ENCODE data around the gene FGF21.
A peak's percentile ranks its signal among the peaks of the same experiment; 100 is the strongest.
"Not testable (repeated sequence)": the region's sequence is repeated elsewhere in the genome, so short reads cannot be mapped to it uniquely, and the experiment has no call there.

Gene FGF21

DNA sequence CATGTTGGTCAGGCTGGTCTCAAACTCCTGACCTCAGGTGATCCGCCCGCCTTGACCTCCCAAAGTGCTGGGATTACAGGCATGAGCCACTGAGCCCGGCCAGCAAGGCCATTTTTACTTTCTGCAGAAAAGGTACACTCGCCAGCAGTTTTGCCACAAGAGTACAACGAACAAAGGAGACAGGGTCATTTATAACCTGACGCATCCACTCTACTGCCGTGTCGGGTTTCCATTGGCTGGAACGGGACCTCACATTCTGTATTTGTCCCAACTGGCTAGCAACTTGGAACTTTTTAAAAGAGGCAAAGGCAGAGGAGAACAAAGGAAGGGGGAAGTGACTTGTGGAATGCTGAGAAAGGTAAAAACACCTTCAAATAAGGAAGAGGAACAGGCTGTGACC is 32.0 kb downstream of the FGF21 start:
- DNase-seq (ENCODE audit: low read depth in 2 of 2) = not testable (repeated sequence)

DNA sequence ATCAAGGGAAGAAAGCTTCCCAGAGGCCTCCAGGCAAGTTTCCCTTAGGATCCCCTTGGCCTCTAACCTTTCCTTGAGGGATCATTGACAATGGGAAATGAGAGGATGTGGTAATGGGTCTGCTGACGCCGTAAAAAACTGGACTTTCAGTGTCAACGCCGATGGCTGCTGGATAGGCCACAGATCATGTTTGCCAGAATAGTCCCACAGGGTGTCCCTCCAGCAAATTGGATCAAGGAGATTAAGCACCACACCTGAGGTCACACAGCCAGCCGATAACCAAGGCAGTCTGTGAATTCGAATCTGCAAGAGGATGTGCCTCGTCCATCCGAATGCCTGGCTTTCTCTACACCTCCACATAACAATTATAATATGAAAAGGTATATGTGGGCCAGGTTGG is 37.9 kb downstream of the FGF21 start:
- no peak for DNase-seq (ENCODE audit: low read depth in 2 of 2)

DNA sequence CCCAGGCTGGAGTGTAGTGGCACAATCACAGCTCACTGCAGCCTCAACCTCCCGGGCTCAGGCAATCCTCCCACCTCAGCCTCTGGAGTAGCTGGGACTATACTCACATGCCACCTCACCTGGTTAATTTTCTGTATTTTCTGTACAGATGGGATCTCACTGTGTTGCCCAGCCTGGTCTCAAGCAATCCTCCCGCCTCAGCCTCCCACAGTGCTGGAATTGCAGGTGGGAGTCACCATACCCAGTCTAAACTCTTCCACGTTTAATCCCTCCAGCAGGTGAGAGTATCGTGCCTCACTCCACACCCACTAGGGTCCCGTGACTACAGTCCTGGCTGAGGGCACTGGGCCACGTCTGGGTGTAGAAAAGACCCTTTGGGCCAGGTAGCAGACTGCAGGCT is 39.0 kb downstream of the FGF21 start:
- no peak for DNase-seq (ENCODE audit: low read depth in 2 of 2)

DNA sequence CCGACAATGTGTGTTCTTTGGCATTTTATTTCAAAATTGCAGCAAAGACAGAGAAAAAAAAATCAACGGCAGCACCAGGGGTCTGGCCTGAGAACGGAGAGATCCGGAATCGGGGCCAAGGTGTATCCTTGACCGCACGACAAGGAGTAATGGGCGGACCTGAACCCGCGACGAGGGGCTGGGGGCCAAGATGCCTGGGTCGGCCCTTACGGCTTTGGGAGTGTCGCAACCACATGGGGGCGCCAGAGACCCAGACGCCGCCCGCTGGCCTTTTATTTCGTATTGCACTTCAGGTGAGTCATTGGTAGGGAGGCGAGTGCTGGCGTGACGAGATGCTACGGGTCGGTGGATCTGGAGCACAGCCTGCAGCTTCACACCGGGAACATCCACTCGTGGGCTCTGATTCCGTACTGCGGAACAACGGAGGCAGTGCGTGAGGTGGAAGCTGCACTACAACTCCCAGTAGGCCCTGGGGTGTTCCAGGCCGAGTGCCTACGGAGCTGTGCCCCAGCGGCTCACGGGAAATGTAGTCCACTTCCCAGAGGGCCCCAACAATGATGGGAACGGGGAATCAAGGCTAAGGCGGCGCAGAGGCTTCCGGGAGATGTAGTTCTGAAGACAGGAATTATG is 39.8 kb downstream of the FGF21 start:
- peak; percentile 75 to 77 for DNase-seq (ENCODE audit: low read depth in 2 of 2)

DNA sequence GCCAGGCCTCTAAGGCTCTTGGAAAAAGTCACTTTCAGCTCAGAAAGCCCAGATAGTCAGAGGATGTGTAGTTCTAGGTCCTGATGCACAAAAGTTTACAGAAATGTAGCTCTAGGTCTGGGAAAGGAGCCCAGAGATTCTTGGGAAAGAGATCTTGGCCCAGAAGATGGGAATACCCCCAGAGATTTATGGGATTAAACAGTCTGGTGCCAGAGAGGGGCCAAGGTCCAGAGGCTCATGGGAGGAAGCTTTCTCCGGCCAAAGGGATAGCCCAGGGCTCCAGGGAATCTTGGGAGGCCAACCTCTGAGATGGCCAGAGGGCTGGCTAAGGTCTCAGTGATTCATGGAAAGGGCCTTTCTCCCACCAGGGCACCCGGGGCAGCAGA is 40.4 kb downstream of the FGF21 start:
- no peak for DNase-seq (ENCODE audit: low read depth in 2 of 2)

DNA sequence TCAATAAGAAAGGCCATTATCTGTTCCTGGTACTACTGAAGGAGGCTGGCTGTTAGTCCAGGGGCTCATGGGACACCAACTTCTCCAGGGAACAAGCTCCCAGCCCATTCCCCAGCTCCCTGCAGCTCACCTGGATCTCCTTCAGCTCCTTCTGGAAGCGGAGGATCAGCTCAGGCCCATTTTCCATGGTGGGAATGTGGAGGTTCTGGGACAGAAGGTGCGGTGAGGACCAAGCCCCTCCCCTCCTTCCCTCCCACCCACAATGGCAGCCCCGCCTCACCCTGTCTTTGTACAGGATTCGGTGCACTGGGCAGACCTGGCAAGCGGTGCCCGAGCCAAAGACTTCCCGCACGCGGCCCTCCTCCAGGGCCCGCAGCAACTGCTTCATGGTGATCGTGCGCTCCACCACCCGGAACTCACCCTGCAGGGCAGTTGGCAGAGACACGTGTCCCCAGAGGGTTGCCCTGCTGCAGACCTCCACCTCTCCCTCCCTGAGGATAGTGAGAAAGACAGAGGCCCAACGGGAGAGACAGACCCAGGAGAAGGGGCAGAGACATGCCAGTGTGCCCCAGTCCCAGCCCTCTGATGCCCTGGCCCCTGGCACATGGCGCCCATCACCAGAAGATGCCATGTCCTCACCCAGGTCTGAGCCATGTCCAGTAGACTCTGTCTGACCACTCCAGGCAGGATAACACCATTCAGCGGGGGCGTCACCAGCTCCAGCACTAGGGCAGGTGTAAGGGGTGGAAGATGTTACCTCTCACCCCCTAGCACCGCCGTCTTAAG is 41.2 kb downstream of the FGF21 start:
- no peak for DNase-seq (ENCODE audit: low read depth in 2 of 2)

DNA sequence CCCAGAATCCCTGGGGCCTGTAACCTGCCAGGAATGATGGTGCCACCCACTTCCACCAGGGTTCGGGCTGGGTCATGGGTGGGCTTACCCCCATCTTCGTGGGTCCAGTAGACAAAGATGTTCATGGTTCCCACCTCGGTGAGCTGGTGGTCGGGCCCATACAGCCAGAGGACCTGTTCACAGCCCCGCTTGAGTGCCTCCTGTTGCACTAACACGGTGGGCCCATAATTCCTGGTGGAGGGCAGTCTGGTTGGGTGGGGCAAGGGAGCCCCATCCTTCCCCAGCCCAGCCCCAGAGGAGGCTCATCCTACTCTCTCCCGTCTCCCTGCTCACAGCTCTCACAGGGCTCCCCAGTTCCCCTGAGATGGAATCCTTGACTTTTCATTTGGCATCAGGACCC is 41.8 kb downstream of the FGF21 start:
- DNase-seq (ENCODE audit: low read depth in 2 of 2) = no peak

DNA sequence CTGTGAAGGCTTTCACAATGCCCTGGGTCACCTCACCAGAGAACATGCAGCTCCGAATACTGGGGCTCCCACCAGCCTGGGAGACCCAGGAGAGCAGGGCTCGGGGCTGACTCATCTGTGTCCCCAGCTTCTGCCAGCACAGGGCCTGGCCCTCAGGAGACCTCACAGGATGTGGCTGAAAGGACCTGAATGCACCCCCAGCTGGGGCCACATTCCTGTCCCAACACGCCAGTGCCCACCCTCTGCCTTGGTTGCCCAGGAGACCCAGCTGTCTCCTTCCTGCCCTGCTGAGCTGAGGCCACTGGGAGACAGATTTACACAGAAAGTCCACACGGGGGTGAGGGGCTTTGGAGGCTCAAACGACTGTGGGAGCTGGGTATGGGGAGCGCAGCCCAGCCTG is 43.6 kb downstream of the FGF21 start:
- no peak for DNase-seq (ENCODE audit: low read depth in 2 of 2)

DNA sequence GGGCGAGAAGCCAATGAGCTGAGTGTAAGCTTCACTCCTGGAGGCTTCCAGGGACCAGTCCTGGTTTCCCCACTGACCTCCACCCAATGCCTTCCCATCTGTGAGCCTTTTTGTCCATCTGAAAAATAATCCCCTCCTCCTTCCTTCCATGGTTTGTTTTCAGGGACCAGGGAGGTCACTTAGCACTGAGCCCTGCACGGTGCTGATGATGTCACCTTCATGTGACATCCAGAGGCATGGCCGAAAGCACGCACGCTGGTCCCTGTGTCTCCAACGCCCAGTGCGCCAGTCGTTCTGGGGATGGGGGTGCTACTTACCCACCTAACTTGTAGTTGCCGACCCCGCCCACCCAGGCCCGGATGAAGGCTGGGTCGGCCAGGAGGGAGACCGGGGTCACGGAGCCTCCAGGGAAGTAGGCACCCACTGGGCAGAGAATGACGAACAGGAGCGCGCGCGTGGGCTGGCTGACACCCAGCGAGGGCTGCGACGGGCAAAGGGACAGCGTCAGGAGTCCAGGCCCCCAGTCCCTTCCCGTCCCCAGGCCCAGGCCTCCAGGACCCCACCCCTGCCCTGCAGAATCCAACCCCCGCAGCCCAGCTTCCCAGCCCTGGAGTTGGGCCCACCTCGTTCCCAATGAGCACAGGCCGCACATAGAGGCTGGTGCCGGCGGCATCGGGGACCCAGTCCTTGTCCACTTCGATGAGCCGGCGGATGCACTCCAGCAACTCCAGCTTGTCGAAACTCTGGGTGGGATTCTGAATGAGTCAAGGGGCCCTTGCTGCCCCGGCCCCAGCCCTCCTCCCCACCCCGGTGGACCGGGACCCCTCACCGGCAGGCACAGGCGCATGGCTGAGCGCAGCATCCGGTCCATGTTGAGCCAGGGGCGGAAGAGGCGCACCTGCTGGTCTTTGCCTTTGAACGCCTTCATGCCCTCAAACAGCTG is 44.3 kb downstream of the FGF21 start:
- DNase-seq (ENCODE audit: low read depth in 2 of 2) = no peak

DNA sequence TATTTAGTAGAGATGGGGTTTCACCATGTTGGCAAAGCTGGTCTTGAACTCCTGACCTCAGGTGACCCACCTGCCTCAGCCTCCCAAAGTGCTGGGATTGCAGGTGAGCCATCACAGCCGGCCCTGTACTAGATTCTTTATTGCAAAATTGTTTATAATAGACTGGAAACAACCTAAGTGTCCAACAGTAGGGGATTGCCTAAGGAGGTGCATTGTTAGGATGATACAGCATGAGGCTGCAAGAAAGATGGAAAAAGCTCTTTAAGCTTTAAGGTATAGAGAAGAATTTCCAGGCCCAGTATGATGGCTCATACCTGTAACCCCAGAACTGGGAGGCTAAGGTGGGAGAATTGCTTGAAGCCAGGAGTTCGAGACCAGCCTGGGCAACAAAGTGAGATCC is 47.3 kb downstream of the FGF21 start:
- no peak for DNase-seq (ENCODE audit: low read depth in 2 of 2)

DNA sequence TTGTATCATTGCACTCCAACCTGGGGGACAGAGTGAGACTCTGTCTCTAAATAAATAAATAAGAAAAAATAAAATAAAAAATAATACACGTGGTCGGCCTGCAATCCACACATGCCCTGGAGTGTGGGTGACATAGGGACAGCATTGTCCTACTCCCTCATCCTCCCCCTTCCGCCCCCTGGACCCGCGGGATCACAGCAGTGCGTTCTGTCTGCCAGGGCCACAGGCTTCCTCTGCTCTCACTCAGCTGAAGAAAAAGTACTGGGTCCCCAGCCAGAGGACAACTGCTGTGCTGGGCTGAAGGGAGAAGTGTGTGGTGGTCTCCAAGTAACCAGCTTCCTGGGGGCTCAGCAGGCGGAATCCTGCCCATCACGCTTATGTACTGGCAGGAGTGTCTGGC is 49.2 kb downstream of the FGF21 start:
- DNase-seq (ENCODE audit: low read depth in 2 of 2) = no peak

DNA sequence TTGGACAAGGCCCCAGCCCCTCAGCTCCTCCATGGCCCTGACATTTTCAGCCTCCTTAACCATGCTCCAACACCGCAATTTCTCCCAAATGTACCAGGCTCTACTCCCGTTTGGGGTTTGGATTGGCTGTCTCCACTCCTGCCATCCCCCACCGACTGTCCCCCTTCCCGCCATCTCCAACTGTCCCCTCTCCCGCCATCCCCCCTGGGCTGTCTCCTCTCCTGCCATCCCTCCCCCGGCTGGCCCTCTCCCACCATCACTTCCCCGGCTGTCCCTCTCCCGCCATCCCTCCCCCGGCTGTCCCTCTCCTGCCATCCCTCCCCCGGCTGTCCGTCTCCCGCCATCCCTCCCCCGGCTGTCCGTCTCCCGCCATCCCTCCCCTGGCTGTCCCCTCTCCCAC is 50.1 kb downstream of the FGF21 start:
- no peak for DNase-seq (ENCODE audit: low read depth in 2 of 2)

DNA sequence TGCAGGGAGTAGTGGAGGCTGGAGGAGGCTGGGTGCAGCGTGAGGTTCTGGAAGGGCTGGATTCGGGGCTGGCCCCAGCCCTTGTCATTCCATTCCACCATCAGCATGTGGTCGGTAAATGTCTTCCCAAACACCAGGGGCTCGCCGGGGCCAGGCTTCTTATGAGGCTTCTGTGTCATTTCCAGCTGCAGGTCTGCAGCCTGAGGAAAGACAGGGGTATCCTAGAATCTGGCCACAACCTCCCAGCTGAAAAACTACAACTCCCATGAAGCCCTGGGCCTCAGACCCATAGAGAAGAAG is 51.1 kb downstream of the FGF21 start:
- DNase-seq (ENCODE audit: low read depth in 2 of 2) = no peak

DNA sequence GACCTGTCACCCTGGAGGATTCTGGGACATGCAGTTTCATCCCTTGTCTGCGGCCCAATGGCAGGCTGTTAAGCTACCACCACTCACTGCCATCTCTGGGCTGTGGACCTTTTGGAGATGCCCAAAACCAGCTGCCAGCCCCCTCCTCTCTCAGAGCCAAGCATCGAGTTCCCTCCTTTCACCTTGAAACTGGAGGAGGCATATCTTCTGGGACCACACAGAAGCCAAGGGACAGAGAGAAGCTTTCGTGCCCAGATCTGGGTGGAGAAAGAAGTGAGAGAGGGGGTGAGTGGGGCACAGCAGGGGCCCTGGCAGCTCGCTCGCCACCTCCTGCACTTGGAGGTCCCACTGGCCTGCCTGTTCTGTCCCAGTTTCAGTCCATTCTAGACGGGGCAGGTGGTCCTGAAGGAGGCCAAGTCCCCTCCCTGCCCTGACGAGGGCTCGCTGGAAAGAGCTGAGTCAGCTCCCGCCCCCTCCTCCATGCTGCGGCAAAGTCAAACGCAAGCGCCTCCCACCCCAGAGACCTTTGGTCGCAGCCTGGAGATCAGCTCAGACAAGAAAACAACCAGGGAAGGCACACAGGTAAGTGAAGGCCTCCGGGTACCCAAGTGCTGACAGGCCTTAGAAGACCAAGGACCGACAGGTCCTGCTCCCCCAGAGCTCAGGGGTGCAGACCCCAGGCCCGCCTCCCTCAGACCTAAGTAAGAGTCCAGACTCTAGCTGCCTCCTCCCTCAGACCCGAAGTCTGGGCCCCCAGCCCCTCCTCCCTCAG is 51.7 kb downstream of the FGF21 start:
- DNase-seq (ENCODE audit: low read depth in 2 of 2) = no peak

DNA sequence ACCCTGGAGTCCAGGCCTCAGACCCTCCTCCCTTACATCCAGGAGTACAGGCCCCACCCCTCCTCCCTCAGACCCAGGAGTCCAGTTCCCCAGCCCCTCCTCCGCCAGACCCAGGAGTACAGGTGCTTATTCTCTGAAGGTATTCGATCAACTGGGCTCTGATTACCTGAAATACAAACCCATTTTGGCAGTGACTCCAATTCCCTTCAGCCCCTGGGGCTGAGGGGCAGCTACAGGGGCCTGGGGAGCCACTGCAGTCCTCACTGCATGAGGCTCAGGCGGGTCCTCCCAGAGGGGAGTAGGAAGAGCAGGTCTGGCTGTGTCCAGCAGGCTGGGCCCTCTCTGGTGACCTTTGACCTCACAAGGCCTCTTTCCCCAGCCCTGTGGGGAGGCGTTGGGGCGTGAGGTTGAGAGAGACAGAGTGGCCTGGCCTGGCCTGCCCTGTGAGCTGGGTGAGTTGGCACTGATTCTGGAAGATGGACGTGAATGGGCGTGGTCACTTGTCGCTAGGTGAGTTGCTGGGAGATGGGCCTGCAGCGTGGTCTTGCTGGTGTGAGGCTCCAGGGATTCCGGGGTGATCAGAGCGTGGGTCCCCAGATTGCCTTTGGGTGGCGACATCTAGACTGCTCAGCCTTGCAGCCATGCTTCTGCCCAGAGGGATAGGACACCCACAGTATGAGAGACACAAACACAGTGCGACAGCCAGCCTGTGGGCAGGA is 52.4 kb downstream of the FGF21 start:
- DNase-seq (ENCODE audit: low read depth in 2 of 2) = no peak
